LNCAP (cell line): Measurements from ENCODE around the gene KIRREL3.

ENCODE experiments used
- CTCF ChIP-seq: fragments of 450-650 bp; IDR thresholded peaks from 2 replicates; pipeline ENCODE4 v1.5.1; 2017; ENCODE audit warnings: mild to moderate bottlenecking

The KIRREL3 gene

GRCh38 chr11:126589492-126589803 lies 411.1 kb downstream of the KIRREL3 start:
- no peak for TF ChIP-seq CTCF

- no peak for TF ChIP-seq CTCF
Observed at GRCh38 chr11:126588630-126589491, 411.7 kb downstream of the KIRREL3 start.

GRCh38 chr11:126587541-126587940 lies 413.0 kb downstream of the KIRREL3 start:
- no peak for TF ChIP-seq CTCF

GRCh38 chr11:126585774-126586491 lies 414.6 kb downstream of the KIRREL3 start:
- no peak for TF ChIP-seq CTCF

GRCh38 chr11:126585388-126585773 lies 415.2 kb downstream of the KIRREL3 start:
- TF ChIP-seq CTCF, result no peak

- no peak for TF ChIP-seq CTCF
Observed at GRCh38 chr11:126583594-126584427, 416.8 kb downstream of the KIRREL3 start.

- no peak for TF ChIP-seq CTCF
Observed at GRCh38 chr11:126583101-126583500, 417.5 kb downstream of the KIRREL3 start.
